Measurements from ENCODE around the gene ZNF101.
"Not testable (repeated sequence)": the region's sequence is repeated elsewhere in the genome, so short reads cannot be mapped to it uniquely, and the experiment has no call there.

ZNF101 gene

DNA sequence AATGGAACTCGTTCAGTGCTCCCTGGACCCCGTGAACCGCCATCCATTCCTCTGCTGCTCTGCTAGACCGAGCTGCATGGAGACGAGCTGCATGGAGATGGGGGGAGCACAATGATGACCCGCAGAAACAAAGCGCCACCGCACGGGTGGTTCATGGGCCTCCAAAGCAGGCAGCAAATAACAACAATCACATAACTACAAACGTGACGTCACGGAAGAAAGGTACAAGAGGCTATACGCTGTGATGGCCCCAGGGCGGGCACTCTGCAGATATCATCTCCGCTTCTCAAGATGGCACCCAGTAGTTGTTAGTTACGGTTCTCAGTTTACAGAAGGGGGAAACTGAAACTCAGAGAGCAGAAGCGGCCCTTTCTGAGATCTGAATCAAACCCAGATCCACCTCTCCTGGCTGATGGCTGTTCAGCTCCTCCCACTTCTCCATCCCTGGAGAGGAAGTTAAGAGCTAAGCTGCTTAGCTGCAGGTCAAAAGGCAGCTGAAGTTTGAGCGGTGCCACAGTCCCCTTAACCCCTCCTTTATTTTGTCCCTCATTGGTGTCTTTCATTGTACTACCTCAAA lies 6.9 kb upstream of the ZNF101 start:
- H3K36me3 Mint-ChIP-seq (ENCODE audit: low read depth): peaks cover 54% of the 10 kb centered on the region
- no peaks in the 10 kb centered on the region for H3K27me3 Mint-ChIP-seq
- H3K4me3 Mint-ChIP-seq: peak overlapping the region; percentile 96
- peak overlapping the region; percentile 98 for H3K27ac Mint-ChIP-seq
- no peaks in the 10 kb centered on the region for H3K9me3 Mint-ChIP-seq
- intact Hi-C loops (cut with micrococcal nuclease): loop anchor here (2.0 to 10.0 kb wide), 5 partner anchors 43 to 293 kb away; partner anchors contain the start of genes PBX4, ZNF253 and ZNF506
- H3K4me1 Mint-ChIP-seq (ENCODE audit: low read depth): peaks cover 29% of the 10 kb centered on the region

DNA sequence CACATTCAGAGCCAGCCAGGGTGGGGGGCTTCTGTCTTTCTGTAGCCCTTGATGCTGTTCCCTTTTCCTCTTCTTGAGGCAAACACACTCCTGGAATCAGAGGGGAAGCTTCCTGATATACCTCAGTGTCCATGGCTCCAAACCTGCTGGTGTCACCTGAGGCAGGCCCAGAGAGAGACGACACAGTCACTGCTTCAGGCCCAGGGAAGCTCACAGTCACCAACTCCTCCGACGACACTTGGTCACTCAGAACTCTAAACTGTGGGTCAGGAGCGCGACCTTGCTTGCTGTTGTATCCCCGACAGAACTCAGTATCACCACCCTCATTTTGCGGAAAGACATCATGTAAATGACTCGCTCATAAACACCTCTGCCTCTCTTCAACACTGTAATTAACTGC lies 6.3 kb upstream of the ZNF101 start:
- Mint-ChIP-seq H3K4me1 (ENCODE audit: low read depth) (peaks cover 29% of the 10 kb centered on the region), H3K4me3 (peak overlapping the region; percentile 96), H3K27me3 (no peaks in the 10 kb centered on the region), H3K9me3 (no peaks in the 10 kb centered on the region), H3K27ac (peak overlapping the region; percentile 98), H3K36me3 (ENCODE audit: low read depth) (peaks cover 48% of the 10 kb centered on the region)
- intact Hi-C loops (cut with micrococcal nuclease): loop anchor here (2.0 to 10.0 kb wide), 5 partner anchors 44 to 292 kb away; partner anchors contain the start of genes PBX4, ZNF253 and ZNF506

DNA sequence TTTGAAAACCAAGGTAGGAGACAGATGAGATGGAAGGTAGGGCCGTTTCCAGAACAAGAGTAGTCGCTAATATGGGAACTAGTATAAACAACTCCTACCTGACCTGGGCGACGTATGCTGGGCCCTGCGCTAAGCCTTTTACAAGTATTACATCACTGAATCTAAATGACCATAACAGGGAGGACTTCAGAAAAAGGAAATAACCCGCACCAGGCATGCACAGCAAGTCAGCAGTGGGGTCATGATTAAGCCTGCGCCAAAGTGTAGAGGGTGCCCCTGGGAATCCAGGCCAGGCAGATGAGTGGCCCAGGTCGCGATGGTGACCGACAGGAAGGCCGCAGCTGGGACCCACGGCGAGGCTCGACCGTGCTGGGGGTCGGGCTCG lies 5.8 kb upstream of the ZNF101 start:
- H3K4me1 Mint-ChIP-seq (ENCODE audit: low read depth): peaks cover 32% of the 10 kb centered on the region
- peaks cover 43% of the 10 kb centered on the region for H3K36me3 Mint-ChIP-seq (ENCODE audit: low read depth)
- H3K9me3 Mint-ChIP-seq: no peaks in the 10 kb centered on the region
- intact Hi-C loops (cut with micrococcal nuclease): loop anchor here (1.0 to 10.0 kb wide), 6 partner anchors 20 to 292 kb away; partner anchors contain the start of genes GMIP, PBX4, ZNF253 and ZNF506
- H3K27me3 Mint-ChIP-seq: no peaks in the 10 kb centered on the region
- peak overlapping the region; percentile 98 for H3K27ac Mint-ChIP-seq
- peak overlapping the region; percentile 96 for H3K4me3 Mint-ChIP-seq

DNA sequence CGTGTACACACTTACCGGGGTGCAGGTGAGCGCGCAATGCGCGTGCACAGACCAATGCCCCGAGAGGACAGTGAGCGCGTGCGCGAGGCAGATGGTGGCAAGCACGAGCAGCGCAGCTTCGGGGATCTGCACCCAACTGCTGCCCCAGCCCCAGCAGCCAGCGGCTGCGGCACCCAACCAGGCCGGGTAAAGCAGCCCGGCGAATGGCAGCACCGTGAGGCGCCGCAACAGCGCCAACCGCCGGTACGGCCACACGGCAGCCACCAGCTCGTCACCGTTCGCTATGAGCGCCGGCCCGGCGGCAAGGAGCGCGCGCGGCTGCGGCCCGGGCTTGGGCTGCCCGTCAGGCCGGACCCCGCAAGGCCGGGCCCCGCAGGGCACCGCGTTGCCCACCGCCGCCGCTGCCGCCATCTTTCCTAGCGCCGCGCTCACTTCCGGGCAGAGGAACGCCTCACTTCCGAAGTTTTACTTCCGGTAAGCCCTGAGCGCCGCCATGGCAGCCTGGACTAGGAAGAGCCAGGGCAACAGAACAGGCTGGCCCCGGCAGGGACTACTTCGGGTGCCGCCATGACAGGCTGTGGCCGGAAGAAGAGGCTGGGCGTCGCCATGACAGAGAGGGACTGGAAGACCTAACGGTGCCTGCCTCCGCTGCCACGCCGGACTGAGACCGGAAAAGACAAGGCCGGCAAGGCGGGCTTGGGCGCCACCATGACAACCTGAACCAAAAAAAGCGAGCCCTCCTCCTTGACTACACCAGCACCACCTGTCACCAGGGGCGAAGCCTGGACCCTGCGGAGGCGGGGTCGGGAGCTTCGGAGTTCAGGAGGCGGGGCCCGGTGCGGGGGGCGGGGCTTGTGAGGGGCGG lies 5.2 kb upstream of the ZNF101 start, which contains the start of gene ATP13A1:
Gene ATP13A1 (minus strand): TSS at position 421 of the 865 bp plus-strand sequence. CDS start 10 bp downstream, at position 411.
- H3K27me3 Mint-ChIP-seq: no peaks in the 10 kb centered on the region
- H3K36me3 Mint-ChIP-seq (ENCODE audit: low read depth): peaks cover 42% of the 10 kb centered on the region
- H3K27ac Mint-ChIP-seq: peak within 1 kb of the TSS; percentile 98
- H3K9me3 Mint-ChIP-seq: no peaks in the 10 kb centered on the region
- H3K4me3 Mint-ChIP-seq: peak within 1 kb of the TSS; percentile 96
- intact Hi-C loops (cut with micrococcal nuclease): loop anchor here (1.0 to 10.0 kb wide), 6 partner anchors 20 to 291 kb away; partner anchors contain the start of genes GMIP, PBX4, ZNF253 and ZNF506
- peaks cover 38% of the 10 kb centered on the region for H3K4me1 Mint-ChIP-seq (ENCODE audit: low read depth)

DNA sequence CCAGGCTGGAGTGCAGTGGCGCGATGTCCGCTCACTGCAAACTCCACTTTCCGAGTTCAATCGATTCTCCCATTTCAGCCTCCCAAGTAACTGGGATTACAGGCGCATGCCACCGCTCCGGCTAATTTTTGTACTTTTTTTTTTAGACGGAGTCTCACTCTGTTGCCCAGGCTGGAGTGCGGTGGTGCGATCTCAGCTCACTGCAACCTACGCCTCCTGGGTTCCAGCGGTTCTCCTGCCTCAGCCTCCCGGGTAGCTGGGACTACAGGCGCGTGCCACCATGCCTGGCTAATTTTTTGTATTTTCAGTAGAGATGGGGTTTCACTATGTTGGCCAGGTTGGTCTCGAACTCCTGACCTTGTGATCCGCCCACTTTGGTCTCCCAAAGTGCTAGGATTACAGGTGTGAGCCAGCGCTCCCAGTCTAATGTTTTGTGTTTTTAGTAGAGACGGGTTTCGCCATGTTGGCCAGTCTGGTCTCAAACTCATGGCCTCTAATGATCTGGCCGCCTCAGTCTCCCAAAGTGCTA lies 3.2 kb upstream of the ZNF101 start:
- Mint-ChIP-seq H3K36me3 (ENCODE audit: low read depth) (peaks cover 37% of the 10 kb centered on the region), H3K4me1 (ENCODE audit: low read depth) (peaks cover 46% of the 10 kb centered on the region)
- not testable (repeated sequence) for H3K27me3 Mint-ChIP-seq, H3K4me3 Mint-ChIP-seq, H3K9me3 Mint-ChIP-seq, H3K27ac Mint-ChIP-seq
- intact Hi-C loops (cut with micrococcal nuclease): loop anchor here (10.0 kb wide), 1 partner anchor 289 kb away; no protein-coding TSS in a partner anchor

DNA sequence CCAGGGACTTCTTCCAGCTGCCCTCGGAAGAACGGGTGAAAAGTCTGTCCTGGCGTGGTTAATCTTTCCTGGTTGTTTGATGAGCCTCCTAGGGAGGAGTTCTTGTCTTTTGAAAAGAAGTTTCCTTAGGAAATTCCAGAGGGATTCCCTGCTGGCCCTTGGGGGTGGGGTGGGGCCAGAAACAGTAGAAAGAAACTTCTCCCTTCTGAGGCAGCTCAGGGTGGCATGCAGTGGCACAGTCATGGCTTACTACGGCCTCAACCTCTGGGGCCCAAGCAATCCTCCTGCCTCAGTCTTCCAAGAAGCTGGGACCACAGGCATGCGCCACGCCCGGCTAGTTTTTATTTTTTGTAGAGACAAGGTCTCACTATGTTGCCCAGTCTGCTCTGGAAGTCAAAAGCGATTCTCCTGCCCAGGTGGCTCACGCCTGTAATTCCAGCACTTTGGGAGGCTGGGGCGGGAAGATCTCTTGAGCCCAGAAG lies 1.5 kb downstream of the ZNF101 start:
- Mint-ChIP-seq H3K27me3 (no peaks in the 10 kb centered on the region), H3K4me1 (ENCODE audit: low read depth) (peaks cover 26% of the 10 kb centered on the region), H3K4me3 (peak overlapping the region; percentile 96), H3K9me3 (peaks cover 29% of the 10 kb centered on the region), H3K27ac (peak overlapping the region; percentile 97), H3K36me3 (ENCODE audit: low read depth) (peaks cover 66% of the 10 kb centered on the region)
- intact Hi-C loops (cut with micrococcal nuclease): no loop called here

DNA sequence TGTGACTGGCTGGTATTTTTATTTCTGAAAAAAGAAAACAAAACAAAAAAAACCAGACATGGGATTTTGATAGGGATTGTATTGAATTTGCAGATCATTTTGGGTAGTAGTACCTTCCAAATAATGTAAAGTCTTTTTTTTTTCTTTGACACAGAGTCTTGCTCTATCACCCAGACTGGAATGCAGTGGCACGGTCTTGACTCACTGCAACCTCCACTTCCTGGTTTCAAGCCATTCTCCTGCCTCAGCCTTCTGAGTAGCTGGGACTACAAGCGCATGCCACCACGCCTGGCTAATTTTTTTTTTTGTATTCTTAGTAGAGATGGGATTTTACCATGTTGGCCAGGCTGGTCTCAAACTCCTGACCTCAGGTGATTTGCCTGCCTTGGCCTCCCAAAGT lies 4.2 kb downstream of the ZNF101 start:
- intact Hi-C loops (cut with micrococcal nuclease): no loop called here
- H3K4me3 Mint-ChIP-seq: no peak overlapping the region
- H3K4me1 Mint-ChIP-seq (ENCODE audit: low read depth): peaks cover 24% of the 10 kb centered on the region
- H3K27ac Mint-ChIP-seq: no peak overlapping the region
- peaks cover 55% of the 10 kb centered on the region for H3K9me3 Mint-ChIP-seq
- peaks cover 93% of the 10 kb centered on the region for H3K36me3 Mint-ChIP-seq (ENCODE audit: low read depth)
- H3K27me3 Mint-ChIP-seq: no peaks in the 10 kb centered on the region

DNA sequence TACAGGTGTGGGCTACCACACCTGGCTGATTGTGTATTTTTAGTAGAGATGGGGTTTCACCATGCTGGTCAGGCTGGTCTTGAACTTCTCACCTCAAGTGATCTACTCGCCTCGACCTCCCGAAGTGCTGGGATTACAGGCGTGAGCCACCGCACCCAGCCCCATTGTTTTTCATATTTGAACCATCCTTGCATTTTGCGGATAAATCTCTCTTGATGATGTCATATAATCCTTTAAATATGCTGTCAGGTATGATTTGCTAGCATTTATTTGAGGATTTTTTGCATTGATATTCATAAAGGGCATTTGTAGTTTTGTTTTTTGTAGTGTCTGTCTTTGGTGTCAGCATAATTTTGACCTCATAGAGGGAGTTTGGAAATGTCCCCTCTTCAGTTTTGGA lies 5.7 kb downstream of the ZNF101 start:
- intact Hi-C loops (cut with micrococcal nuclease): no loop called here
- H3K9me3 Mint-ChIP-seq: peaks cover 70% of the 10 kb centered on the region
- peaks cover 16% of the 10 kb centered on the region for H3K4me1 Mint-ChIP-seq (ENCODE audit: low read depth)
- no peak overlapping the region for H3K4me3 Mint-ChIP-seq
- no peak overlapping the region for H3K27ac Mint-ChIP-seq
- no peaks in the 10 kb centered on the region for H3K27me3 Mint-ChIP-seq
- peaks cover 96% of the 10 kb centered on the region for H3K36me3 Mint-ChIP-seq (ENCODE audit: low read depth)

DNA sequence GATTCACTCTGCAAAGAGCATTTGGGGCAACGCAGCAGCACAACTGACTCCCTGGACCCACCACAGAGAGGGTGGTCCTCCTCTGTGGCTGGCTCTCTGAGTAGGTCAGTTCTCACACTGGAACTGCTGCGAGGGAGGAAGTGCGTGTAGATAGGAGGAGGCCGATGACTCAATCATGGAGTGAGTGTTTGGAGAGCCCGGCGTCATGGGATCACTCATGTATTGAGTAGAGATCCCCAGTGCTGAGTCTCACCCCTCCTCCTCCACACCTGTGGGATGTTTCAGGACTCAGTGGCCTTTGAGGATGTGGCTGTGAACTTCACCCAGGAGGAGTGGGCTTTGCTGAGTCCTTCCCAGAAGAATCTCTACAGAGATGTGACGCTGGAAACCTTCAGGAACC lies 8.9 kb downstream of the ZNF101 start:
- Mint-ChIP-seq H3K27ac (no peak overlapping the region), H3K4me3 (no peak overlapping the region), H3K9me3 (peaks cover 81% of the 10 kb centered on the region), H3K4me1 (ENCODE audit: low read depth) (no peaks in the 10 kb centered on the region), H3K27me3 (no peaks in the 10 kb centered on the region), H3K36me3 (ENCODE audit: low read depth) (peaks cover 97% of the 10 kb centered on the region)
- intact Hi-C loops (cut with micrococcal nuclease): loop anchor here (5.0 kb wide), 1 partner anchor 55 kb away; the partner anchor contains the start of gene ZNF14

DNA sequence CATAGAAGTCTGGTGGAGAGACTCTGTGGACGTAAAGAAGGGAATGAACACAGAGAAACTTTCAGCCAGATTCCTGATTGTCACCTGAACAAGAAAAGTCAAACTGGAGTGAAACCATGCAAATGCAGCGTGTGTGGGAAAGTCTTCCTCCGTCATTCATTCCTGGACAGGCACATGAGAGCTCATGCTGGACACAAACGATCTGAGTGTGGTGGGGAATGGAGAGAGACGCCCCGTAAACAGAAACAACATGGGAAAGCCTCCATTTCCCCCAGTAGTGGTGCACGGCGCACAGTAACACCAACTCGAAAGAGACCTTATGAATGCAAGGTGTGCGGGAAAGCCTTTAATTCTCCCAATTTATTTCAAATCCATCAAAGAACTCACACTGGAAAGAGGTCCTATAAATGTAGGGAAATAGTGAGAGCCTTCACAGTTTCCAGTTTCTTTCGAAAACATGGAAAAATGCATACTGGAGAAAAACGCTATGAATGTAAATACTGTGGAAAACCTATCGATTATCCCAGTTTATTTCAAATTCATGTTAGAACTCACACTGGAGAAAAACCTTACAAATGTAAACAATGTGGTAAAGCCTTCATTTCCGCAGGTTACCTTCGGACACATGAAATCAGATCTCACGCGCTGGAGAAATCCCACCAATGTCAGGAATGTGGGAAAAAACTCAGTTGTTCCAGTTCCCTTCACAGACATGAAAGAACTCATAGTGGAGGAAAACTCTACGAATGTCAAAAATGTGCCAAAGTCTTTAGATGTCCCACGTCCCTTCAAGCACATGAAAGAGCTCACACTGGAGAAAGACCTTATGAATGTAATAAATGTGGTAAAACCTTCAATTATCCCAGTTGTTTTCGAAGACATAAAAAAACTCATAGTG lies 10.8 kb downstream of the ZNF101 start:
- intact Hi-C loops (cut with micrococcal nuclease): loop anchor here (5.0 kb wide), 1 partner anchor 53 kb away; the partner anchor contains the start of gene ZNF14
- Mint-ChIP-seq H3K9me3 (peaks cover 92% of the 10 kb centered on the region), H3K36me3 (ENCODE audit: low read depth) (peaks cover 96% of the 10 kb centered on the region), H3K4me3 (no peak overlapping the region), H3K4me1 (ENCODE audit: low read depth) (no peaks in the 10 kb centered on the region), H3K27me3 (no peaks in the 10 kb centered on the region), H3K27ac (no peak overlapping the region)

DNA sequence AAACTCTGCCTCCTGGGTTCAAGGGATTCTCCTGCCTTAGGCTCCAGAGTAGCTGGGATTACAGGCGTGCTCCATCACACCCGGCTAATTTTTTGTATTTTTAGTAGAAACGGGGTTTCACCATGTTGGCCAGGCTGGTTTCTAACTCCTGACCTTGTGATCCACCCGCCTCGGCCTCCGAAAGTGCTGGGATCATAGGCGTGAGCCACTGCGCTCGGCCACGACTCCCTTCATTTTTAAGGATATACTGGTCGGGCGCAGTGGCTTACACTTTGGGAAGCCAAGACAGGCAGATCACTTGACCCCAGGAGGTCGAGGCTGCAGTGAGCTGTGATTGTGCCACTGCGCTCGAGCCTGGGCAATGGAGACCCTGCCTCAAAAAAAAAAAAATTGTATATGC lies 17.5 kb downstream of the ZNF101 start:
- H3K4me1 Mint-ChIP-seq (ENCODE audit: low read depth); intact Hi-C loops (cut with micrococcal nuclease); H3K4me3 Mint-ChIP-seq; H3K27ac Mint-ChIP-seq; H3K27me3 Mint-ChIP-seq: not testable (repeated sequence)
- Mint-ChIP-seq H3K36me3 (ENCODE audit: low read depth) (peaks cover 41% of the 10 kb centered on the region), H3K9me3 (peaks cover 67% of the 10 kb centered on the region)

DNA sequence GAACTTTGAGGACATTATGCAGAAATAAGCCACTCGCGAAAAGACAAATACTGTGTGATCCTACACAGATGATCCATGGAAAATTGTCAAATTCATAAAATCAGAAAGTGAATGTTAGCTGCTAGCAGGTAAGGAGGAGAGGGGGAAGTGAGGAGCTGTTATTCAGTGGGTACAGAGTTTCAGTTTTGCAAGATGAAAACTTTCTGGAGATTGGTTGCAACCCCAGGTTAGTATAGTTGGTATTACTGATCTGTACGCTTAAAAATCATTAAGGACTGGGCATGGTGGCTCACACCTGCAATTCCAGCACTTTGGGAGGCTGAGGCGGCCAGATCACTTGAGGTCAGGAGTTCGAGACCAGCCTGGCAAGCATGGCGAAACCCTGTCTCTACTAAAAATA lies 17.9 kb downstream of the ZNF101 start:
- Mint-ChIP-seq H3K4me3 (no peak overlapping the region), H3K27ac (no peak overlapping the region), H3K9me3 (peaks cover 67% of the 10 kb centered on the region), H3K36me3 (ENCODE audit: low read depth) (peaks cover 36% of the 10 kb centered on the region), H3K4me1 (ENCODE audit: low read depth) (no peaks in the 10 kb centered on the region), H3K27me3 (no peaks in the 10 kb centered on the region)
- intact Hi-C loops (cut with micrococcal nuclease): no loop called here

DNA sequence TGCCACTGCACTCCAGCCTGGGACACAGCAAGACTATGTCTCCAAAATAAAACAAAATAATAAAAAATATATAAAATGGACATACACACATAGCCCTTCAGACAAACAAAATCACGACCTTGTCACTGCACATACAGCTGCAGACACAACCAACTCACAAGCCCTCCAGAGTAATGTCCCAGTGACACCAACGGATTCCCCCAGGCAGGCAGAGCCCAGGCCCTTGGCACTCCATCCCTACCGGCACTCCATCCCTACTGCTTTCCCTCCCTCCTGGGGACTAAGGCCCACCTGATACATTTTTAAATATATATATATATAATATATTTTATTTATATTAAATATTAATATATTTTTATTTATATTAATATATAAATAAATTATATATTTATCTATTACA lies 18.5 kb downstream of the ZNF101 start:
- intact Hi-C loops (cut with micrococcal nuclease): no loop called here
- H3K4me1 Mint-ChIP-seq (ENCODE audit: low read depth): no peaks in the 10 kb centered on the region
- H3K36me3 Mint-ChIP-seq (ENCODE audit: low read depth): peaks cover 31% of the 10 kb centered on the region
- H3K27ac Mint-ChIP-seq: no peak overlapping the region
- H3K9me3 Mint-ChIP-seq: peaks cover 69% of the 10 kb centered on the region
- H3K27me3 Mint-ChIP-seq: no peaks in the 10 kb centered on the region
- no peak overlapping the region for H3K4me3 Mint-ChIP-seq
